NCI-H345 treated with DMSO at 0.1 percent for 48 hours (cell line): Measurements from ENCODE around the gene ASXL2.

Source experiments
- DNase-seq: peaks from one replicate; lab custom pipeline; 2025; ENCODE audit not compliant: unreplicated experiment; lab: John Stamatoyannopoulos, UW

Gene ASXL2

DNA sequence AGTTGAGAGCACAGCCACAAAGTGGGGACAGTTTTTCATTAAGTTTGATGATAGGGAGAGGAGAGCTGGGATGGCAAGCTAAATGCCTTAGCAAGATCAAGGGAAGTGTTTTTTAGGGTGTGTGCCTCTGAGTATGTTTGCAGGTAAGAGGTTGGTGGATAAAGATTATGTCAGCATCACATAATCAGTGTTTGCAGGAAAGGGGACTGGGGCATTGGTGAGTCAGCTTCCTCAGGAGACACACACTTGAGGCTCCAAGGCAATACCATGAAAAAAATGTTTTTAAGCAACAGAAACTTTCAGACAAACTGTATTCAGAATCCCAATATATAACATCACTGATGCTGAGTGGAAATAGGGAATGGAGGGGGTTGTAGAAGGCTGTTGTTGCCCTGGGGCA, 179.5 kb downstream of the ASXL2 start:
- DNase-seq: no peak

DNA sequence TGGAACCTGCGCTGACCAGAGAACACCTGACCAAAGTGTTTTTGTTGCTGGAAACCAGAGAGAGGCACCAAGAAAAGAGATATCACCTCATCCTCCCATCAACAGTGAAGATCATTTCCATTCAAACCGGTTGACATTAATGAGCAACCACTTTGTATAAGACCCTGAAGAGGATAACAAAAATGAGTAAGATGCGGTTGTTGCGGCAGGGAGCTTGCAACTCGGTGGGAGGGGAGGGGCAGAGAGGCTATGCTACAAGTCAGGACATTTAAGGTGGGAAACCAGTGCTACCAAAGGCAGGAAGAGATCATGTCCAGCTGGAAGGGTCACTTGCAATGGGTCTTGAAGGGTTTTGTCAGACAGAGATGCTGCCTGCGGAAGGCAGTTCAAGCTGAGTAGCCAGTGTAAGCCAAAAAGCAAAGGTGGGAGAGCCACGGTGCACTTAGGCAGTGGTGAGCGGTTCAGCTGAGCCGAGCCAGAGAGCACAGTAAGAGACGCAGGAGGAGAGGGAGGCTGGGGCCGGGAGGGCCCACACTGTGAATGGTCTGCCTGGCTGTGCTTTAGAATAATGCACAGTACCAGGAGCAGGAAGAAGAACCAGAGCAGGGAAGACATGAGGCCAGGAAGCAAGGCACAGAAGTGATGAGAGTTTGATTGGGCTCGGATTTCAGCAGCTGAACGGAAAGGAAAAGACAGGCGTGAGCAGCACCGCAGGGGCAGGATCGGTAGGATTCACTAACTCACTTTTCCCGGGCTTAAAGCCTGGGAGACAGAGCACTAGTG, 180.5 kb downstream of the ASXL2 start:
- no peak for DNase-seq

DNA sequence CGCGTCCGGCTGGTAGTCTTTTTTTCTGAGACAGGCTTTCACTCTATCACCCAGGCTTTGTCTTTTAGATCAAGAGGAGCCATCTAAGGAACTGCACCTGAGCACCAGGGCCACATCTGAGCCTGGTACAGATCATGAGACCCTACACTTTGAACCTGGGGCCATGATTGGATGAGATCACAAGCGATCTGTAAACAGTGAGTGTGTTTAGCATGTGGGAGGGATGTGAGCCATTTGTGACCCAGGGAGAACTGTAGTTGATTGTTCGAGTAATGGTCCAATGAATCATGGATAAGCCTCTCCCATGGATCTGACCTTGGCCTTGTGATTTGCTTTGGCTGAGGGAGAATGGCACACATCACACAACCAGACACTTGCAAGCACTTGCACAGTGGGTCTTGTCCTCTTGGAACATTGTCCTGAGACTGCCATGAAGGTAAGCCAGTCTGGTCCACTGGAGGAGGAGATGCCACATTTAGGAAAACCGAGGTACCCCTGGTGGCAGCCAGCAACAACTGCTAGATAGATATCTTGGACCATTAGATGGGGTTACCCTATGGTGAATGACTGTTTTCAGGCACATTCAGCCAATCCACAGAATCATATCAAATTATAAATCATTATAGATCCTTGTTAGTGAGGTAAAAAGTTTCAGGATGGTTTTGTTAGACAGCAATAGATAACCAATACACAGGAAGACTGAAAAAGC, 185.4 kb downstream of the ASXL2 start:
- DNase-seq: no peak

DNA sequence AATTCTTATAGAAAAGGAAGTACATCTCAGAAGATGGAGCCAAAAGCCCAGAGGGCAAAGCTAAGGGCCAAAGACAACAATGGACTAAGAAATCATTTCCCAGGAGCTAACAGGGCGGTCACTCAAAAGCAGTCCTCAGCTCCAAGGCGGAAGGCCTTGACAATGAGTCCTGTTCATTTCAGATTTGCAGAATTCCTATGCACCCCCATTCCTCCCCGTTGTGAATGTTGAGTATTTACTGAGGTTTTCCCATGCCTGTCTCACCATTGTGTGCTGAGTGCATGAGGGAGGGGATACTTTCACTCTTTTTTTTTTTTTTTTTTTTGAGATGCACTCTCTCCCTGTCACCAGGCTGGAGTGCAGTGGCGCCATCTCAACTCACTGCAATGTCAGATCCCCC, 186.1 kb downstream of the ASXL2 start:
- no peak for DNase-seq

DNA sequence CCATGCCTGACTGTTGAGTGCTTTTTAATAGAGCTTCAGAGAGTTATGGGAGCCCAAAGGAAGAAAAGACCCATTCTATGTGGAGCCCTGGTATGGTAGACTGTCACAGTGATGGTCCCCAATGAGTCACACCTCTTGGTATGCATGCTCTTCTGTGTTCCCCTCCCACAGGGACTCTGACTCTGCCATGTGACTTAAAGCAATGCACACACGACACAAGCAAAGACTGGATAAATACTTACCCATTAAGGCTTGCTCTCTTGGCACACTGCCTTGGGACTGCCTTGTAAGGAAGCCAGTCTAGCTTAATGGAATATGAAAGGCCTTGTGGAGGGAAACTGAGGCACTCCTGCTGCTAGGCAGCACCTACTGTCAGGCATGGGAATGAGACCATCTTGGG, 188.2 kb downstream of the ASXL2 start:
- no peak for DNase-seq

DNA sequence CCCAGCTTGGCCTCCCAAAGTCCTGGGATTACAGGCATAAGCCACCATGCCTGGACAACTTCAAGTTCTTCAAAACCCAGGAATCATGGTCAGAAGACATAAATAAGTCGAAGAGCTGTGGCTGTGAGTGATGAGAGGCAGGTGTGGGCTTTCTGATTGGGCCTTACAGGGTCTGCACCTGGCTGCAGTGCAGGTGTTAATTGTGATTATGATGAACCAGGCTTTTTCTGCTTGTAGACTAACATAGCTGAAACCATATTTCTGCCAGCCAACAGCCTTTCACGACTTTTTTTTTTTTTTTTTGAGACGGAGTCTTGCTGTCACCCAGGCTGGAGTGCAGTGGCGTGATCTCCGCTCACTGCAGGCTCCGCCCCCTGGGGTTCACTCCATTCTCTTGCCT, 190.1 kb downstream of the ASXL2 start:
- DNase-seq: no peak

DNA sequence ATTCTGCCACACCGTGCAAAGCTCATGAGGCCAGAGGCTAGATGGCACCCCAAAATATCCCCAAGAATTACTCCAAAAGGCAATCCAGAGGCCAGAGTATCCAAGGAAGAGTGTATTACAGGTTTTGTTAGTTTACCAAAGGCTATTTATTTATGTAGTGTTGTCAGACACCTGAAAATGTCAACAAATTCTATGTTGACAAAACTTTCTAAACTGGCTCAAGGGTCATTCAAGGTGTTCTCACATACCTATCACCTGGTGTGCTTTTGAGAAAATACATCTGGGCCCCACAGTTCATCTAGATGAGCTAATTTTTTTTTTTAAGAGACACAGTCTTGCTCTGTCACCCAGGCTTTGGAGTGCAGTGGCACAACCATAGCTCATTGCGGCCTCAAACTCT, 192.5 kb downstream of the ASXL2 start:
- DNase-seq: peak; percentile 45

DNA sequence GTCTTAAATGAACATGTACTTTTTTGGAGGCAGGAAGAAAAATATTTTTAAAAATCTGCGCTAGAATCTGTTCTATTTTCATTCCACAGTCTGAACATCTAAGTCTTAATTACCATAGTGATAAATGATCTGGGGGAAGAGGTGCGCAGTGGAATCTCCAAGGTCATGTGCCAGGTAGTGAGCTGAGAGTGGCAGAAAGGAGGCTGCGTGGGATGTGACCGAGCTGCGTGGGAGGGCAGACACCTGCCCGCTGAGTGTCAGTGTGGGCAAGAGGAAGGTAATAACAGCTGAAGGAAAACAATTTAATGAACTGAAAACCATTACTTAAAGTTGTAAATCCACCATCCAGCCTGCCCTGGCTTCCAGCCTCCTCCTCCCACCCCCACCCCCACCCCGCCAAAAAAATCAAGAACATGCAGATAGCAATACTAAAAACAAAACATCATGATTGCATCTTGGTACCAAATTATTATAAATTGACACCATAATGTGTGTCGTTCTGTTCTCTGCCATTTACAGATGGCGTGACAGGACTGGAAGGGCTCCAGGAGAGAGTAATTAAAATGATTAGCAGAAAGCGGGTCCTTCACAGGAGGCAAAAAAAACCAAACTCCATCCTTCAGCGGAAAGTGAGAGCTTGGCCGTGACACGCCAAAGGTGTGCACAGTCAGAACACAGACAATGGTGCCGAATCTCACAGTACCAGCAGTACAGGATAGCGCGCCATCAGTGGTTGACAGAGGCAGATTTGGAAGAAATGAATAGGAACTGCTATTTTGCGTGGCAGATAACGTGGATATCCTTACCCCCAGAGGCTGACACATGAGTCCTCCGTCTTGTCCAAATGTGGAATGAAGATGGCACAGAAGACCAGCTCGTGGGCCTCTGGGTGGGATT, 193.5 kb downstream of the ASXL2 start:
- DNase-seq: no peak
